Mucosa of descending colon (tissue), 3 donors: ENCODE data around the gene SLTM. TPM values are rescaled to one million over a fixed set of nuclear protein-coding genes. Genes with fewer than 3 reads are reported as not detected.
A peak's percentile ranks its signal among the peaks of the same experiment; 100 is the strongest.

ENCODE experiments used
- ATAC-seq: fragments of 200-7000 bp; cut with Tn5 transposase; one replicate; pipeline ENCODE4 v1.9.1; 2020; ENCODE audit warnings: mild to moderate bottlenecking, moderate library complexity
- DNase-seq, 3 donors: peaks; one replicate each; pipeline ENCODE4 v3.0.0-alpha.2; 2020
- H3K36me3 ChIP-seq: fragments of 200-600 bp; one replicate; pipeline ENCODE4 v1.8.0; 2021; ENCODE audit warnings: low read depth, mild to moderate bottlenecking
- H3K4me1 ChIP-seq: fragments of 200-600 bp; one replicate; pipeline ENCODE4 v1.8.0; 2021; ENCODE audit warnings: low read depth, mild to moderate bottlenecking
- H3K4me3 ChIP-seq: fragments of 200-600 bp; one replicate; pipeline ENCODE4 v1.8.0; 2021; ENCODE audit warnings: mild to moderate bottlenecking
- H3K9me3 ChIP-seq: fragments of 200-600 bp; one replicate; pipeline ENCODE4 v1.8.0; 2021; ENCODE audit warnings: mild to moderate bottlenecking
- intact Hi-C, 2 donors: fragments of 100-400 bp; cut with DNase I in 1 of 2; cut with micrococcal nuclease in 1 of 2; formaldehyde crosslinking; loops; one replicate each; pipeline versions ENCODE4 v1.11.0 to v1.11.1; 2022; cut with DNase I, micrococcal nuclease
- total RNA-seq, 3 donors: library from RNA; stranded (reverse); fragmentation: NEBNext Ultra II Directional in 2 of 3; extraction: Animal tissue kit (Norgen Biotek cat#: 25700) in 2 of 3; gene quantifications; one replicate each; pipeline versions ENCODE4 v1.2.1 to v1.2.4, GENCODE V29; 2021 to 2023
- TF ChIP-seq, protein P1 (sequence below): fragments of 200-600 bp; IDR thresholded peaks from one replicate; pipeline ENCODE4 v1.8.0; 2022; ENCODE audit warnings: antibody characterized with exemption, mild to moderate bottlenecking
- donor health status: DM: no; HTN: no; CAD: no; lungs with moderate emphysema.
- donor health status: DM: no; HTN: no; CAD: no.
- donor health status: DM: no; HTN: yes; CAD: no.

Gene SLTM
- total RNA-seq, 3 donors from 2014 or later: 75.6 to 94.7 (median 82.8) TPM

DNA sequence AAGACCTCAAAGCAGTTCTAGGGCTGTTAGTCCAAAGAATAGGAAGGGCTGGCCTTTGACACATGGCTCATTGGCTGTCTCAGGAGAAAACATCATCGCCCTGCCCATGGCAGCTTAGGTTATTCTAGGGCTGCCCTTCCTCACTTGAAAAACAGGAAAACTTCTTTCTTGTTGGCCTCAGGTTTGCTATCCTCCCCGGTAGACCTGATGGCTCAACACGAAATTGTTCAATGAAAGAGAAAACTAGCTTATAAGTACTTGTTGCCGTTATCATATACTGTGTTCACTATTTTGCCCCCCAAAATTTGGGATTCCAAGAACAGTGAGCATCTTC lies 602 bp upstream of the SLTM start:
- TF ChIP-seq, protein P1, sequence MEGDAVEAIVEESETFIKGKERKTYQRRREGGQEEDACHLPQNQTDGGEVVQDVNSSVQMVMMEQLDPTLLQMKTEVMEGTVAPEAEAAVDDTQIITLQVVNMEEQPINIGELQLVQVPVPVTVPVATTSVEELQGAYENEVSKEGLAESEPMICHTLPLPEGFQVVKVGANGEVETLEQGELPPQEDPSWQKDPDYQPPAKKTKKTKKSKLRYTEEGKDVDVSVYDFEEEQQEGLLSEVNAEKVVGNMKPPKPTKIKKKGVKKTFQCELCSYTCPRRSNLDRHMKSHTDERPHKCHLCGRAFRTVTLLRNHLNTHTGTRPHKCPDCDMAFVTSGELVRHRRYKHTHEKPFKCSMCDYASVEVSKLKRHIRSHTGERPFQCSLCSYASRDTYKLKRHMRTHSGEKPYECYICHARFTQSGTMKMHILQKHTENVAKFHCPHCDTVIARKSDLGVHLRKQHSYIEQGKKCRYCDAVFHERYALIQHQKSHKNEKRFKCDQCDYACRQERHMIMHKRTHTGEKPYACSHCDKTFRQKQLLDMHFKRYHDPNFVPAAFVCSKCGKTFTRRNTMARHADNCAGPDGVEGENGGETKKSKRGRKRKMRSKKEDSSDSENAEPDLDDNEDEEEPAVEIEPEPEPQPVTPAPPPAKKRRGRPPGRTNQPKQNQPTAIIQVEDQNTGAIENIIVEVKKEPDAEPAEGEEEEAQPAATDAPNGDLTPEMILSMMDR: no peak
- peak; percentile 46 for ATAC-seq
- peaks cover 13% of the 10 kb centered on the region for H3K4me1 ChIP-seq
- no peak for DNase-seq
- H3K36me3 ChIP-seq: no peaks in the 10 kb centered on the region
- no peaks in the 10 kb centered on the region for H3K9me3 ChIP-seq
- intact Hi-C loops: no loop called here
- peak overlapping the region; percentile 88 for H3K4me3 ChIP-seq

DNA sequence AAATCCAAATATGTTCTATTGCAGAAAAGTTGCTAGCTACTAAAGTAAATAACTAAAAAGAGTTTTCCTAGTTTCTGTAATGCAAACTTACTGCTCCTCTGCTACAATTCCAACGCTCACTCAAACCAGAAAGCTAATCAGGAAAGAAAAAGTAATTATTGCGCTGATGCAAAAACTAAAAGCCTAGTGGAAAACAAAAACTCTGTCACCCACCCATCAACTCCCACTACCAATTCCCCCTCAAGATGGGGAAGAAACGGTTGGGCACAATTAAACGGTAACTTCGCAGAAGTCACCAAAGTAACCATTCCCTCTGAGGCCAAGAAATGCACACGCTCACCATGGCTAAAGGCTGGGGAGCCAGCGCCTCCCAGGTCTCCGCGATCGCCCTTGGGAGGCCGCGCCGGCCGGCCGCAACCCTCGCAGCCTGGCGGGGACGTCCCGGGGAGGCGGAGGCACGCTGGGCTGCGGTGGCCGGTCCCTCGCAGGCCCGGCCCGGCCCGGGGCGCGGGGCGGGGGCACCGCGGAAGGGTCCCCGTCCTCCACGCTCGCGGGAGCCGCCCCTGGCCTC lies 684 bp downstream of the SLTM start:
- TF ChIP-seq, protein P1: no peak
- ATAC-seq (peak; percentile 56), DNase-seq (no peak)
- Histone ChIP-seq H3K4me1 (peaks cover 13% of the 10 kb centered on the region), H3K4me3 (peak overlapping the region; percentile 88), H3K36me3 (no peaks in the 10 kb centered on the region), H3K9me3 (no peaks in the 10 kb centered on the region)
- intact Hi-C loops: no loop called here

DNA sequence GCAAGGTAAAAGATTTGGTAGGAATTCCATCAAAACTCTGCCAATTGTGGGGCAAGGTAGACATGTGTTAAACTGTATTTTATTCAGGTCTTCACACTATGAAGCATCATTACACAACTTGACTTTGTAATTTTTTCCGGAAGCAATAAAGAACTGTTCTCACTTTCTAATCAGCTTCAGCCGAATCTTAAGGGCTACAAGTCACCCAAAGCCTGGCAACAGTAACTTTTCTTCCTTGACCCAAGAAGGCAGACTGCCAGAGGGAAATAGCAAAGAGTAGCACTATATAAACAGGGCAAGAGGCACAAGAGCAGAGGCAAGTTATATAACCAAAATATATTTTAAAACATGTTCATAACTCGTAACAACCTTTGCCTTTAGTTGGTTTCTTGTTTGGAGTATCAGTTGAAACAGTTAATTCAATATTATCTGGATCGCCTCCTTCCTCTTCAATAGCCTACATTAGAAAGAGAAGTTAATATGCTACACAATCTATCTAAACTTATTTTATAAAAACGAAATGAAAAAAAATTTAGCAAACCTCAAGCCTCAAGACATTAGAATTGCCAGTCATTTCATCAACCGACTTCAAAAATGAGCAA lies 1.4 kb downstream of the SLTM start:
- DNase-seq (peak in 1 of 3 donors; percentile 51), ATAC-seq (peak; percentile 6)
- no peaks in the 10 kb centered on the region for H3K9me3 ChIP-seq
- TF ChIP-seq, protein P1: no peak
- H3K36me3 ChIP-seq: no peaks in the 10 kb centered on the region
- H3K4me3 ChIP-seq: peak overlapping the region; percentile 88
- intact Hi-C loops: no loop called here
- peaks cover 13% of the 10 kb centered on the region for H3K4me1 ChIP-seq

DNA sequence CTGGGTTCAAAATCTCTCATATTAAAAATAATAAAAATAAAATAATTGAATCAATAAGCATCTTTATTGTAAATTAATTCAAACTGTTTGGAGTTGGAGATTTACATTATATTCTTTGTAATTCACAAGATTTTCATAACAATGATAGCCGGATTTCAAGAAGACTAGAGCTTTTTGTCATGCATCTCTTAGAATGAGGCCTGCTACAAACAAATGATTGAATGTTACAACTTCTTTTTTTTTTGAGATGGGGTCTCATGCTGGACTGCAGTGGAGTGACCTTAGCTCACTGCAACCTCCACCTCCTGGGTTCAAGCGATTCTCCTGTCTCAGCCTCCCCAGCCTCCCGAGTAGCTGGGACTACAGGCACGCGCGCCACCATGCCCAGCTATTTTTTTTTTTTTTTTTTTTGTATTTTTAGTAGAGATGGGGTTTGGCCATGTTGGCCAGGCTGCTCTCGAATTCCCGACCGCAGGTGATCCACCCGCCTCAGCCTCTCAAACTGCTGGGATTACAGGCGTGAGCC lies 3.5 kb downstream of the SLTM start:
- Histone ChIP-seq H3K4me1 (peaks cover 13% of the 10 kb centered on the region), H3K9me3 (no peaks in the 10 kb centered on the region), H3K36me3 (no peaks in the 10 kb centered on the region), H3K4me3 (no peak overlapping the region)
- DNase-seq (no peak), ATAC-seq (no peak)
- intact Hi-C loops: no loop called here
- TF ChIP-seq, protein P1: no peak

DNA sequence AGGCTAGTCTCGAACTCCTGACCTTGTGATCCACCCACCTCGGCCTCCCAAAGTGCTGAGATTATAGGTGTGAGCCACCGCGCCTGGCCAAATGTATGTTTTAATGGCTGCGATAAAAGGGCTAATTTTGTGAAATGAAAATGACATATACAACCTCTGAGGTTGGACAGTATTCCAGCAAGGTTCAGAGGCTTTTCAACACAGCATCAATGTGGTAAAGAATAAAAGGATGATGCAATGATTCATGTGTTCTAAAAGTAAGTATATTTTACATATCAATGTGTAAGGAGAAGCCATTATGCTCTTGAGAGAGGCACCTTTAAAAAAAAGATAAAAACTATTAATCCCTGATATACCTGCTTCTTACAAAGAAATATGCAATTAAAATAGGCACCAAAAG lies 6.7 kb downstream of the SLTM start:
- Histone ChIP-seq H3K36me3 (no peaks in the 10 kb centered on the region), H3K9me3 (no peaks in the 10 kb centered on the region), H3K4me3 (no peak overlapping the region), H3K4me1 (peaks cover 10% of the 10 kb centered on the region)
- no peak for ATAC-seq
- no peak for DNase-seq
- TF ChIP-seq, protein P1: no peak
- intact Hi-C loops: no loop called here
